Measurements from ENCODE around the gene SEC61A2. TPM values are rescaled to one million over a fixed set of nuclear protein-coding genes. Genes with fewer than 3 reads are reported as not detected.

SEC61A2 gene
- total and polyA plus RNA-seq, 2 donors from 2014 or later: 3.6 to 8.9 TPM

DNA sequence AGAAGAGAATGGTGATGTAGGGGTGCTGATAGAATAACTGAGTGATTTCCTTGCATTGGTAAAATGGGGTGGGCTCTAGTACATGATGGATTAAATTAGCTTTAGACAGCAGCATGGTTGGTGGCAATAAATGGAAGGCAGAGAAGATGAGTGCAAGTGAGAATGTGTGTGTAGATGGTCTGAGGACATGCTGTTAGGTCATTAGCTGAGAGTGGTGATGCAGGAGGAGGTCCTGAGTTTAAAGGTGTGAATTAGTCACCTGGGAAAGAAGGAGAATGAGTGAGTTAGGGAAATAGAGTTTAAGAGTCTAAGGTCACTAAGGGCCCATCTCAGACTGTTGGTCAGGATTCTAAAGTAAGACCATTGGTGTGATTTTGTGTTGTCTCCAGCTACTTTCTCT lies 17.9 kb upstream of the SEC61A2 start:
- Histone ChIP-seq H3K27ac (ENCODE audit: low read depth in 2 of 2, low read length in 2 of 2) (no peak overlapping the region), H3K4me1 (ENCODE audit: control insufficient read depth in 2 of 3, insufficient read depth in 2 of 3, low read depth in 1 of 3, low read length in 3 of 3) (no peaks in the 10 kb centered on the region), H3K4me3 (ENCODE audit: low read length in 3 of 3) (no peak overlapping the region), H3K36me3 (ENCODE audit: control insufficient read depth in 2 of 3, insufficient read depth in 3 of 3, low read length in 3 of 3) (peaks cover 3 to 38% (median 18%) of the 10 kb centered on the region in 3 donors), H3K9me3 (ENCODE audit: control insufficient read depth in 2 of 3, insufficient read depth in 1 of 3, low read length in 3 of 3) (no peaks in the 10 kb centered on the region), H3K9ac (ENCODE audit: low read length in 3 of 3) (no peak overlapping the region), H3K27me3 (ENCODE audit: control insufficient read depth, insufficient read depth, low read length) (no peaks in the 10 kb centered on the region)
- intact Hi-C loops (cut with DNase I): no loop called here
- TF ChIP-seq, protein P1, sequence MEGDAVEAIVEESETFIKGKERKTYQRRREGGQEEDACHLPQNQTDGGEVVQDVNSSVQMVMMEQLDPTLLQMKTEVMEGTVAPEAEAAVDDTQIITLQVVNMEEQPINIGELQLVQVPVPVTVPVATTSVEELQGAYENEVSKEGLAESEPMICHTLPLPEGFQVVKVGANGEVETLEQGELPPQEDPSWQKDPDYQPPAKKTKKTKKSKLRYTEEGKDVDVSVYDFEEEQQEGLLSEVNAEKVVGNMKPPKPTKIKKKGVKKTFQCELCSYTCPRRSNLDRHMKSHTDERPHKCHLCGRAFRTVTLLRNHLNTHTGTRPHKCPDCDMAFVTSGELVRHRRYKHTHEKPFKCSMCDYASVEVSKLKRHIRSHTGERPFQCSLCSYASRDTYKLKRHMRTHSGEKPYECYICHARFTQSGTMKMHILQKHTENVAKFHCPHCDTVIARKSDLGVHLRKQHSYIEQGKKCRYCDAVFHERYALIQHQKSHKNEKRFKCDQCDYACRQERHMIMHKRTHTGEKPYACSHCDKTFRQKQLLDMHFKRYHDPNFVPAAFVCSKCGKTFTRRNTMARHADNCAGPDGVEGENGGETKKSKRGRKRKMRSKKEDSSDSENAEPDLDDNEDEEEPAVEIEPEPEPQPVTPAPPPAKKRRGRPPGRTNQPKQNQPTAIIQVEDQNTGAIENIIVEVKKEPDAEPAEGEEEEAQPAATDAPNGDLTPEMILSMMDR (IDR thresholded peaks at IDR 0.05; ENCODE audit: borderline replicate concordance, extremely low read depth, insufficient read depth): no peak
- DNase-seq (no peak), FAIRE-seq (no peak)

DNA sequence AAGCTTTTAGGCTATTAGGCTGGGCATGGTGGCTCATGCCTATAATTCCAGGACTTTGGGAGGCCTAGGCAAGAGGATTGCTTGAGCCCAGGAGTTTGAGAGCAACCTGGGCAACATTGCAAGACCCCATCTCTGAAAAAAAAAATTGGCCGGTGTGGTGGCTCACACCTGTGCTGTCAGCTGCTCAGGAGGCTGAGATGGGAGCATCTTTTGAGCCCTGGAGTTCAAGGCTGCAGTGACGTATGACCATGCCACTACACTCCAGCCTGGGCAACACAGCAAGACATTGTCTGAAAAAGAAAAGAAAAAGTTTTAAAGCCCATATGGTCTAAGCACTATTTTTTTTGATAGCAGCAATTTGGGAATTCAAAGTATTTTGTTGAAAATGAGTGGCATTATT lies 15.8 kb upstream of the SEC61A2 start:
- intact Hi-C loops (cut with DNase I): no loop called here
- H3K4me3 ChIP-seq (ENCODE audit: low read length in 3 of 3): no peak overlapping the region
- no peaks in the 10 kb centered on the region for H3K9me3 ChIP-seq (ENCODE audit: control insufficient read depth in 2 of 3, insufficient read depth in 1 of 3, low read length in 3 of 3)
- peaks cover 3 to 34% (median 23%) of the 10 kb centered on the region in 3 donors for H3K36me3 ChIP-seq (ENCODE audit: control insufficient read depth in 2 of 3, insufficient read depth in 3 of 3, low read length in 3 of 3)
- H3K27me3 ChIP-seq (ENCODE audit: control insufficient read depth, insufficient read depth, low read length): no peaks in the 10 kb centered on the region
- TF ChIP-seq, protein P1 (IDR thresholded peaks at IDR 0.05; ENCODE audit: borderline replicate concordance, extremely low read depth, insufficient read depth): no peak
- H3K27ac ChIP-seq (ENCODE audit: low read depth in 2 of 2, low read length in 2 of 2): no peak overlapping the region
- FAIRE-seq: no peak
- H3K4me1 ChIP-seq (ENCODE audit: control insufficient read depth in 2 of 3, insufficient read depth in 2 of 3, low read depth in 1 of 3, low read length in 3 of 3): no peaks in the 10 kb centered on the region
- H3K9ac ChIP-seq (ENCODE audit: low read length in 3 of 3): no peak overlapping the region
- DNase-seq: no peak

DNA sequence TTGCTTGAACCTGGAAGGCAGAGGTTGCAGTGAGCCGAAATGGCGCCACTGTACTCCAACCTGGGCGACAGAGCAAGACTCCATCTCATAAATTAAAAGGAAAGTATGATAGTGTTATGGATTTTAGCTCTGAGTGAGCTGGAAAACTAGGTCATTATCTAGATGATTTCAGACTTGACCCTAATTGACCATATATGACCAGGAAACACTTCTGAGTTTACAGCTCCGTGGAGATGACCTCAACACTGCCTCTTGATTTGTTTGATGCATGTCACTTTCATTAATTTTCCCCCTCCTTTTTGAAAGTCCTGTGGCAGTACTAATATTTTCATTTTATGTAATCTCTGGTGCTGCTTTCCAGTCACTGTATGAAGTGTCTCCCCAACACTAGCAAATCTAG lies 7.8 kb upstream of the SEC61A2 start:
- Histone ChIP-seq H3K27ac (ENCODE audit: low read depth in 2 of 2, low read length in 2 of 2) (no peak overlapping the region), H3K9me3 (ENCODE audit: control insufficient read depth in 2 of 3, insufficient read depth in 1 of 3, low read length in 3 of 3) (no peaks in the 10 kb centered on the region), H3K4me3 (ENCODE audit: low read length in 3 of 3) (no peak overlapping the region), H3K36me3 (ENCODE audit: control insufficient read depth in 2 of 3, insufficient read depth in 3 of 3, low read length in 3 of 3) (peaks cover 0 to 19% (median 19%) of the 10 kb centered on the region in 3 donors), H3K4me1 (ENCODE audit: control insufficient read depth in 2 of 3, insufficient read depth in 2 of 3, low read depth in 1 of 3, low read length in 3 of 3) (no peaks in the 10 kb centered on the region), H3K27me3 (ENCODE audit: control insufficient read depth, insufficient read depth, low read length) (no peaks in the 10 kb centered on the region), H3K9ac (ENCODE audit: low read length in 3 of 3) (no peak overlapping the region)
- TF ChIP-seq, protein P1 (IDR thresholded peaks at IDR 0.05; ENCODE audit: borderline replicate concordance, extremely low read depth, insufficient read depth): no peak
- FAIRE-seq (no peak), DNase-seq (no peak)
- intact Hi-C loops (cut with DNase I): no loop called here
